A549 (cell line): ENCODE data around the gene SPRR1B.

Experiments
- CTCF ChIP-seq: fragments of >200 bp; sonication (Bioruptor Twin); formaldehyde crosslinking; IDR thresholded peaks from 3 replicates; pipeline ENCODE4 v1.5.1; 2016
- E2F6 ChIP-seq: IDR thresholded peaks from 2 replicates; pipeline ENCODE4 v1.6.1; 2012; ENCODE audit warnings: low read depth, borderline replicate concordance
- MYC ChIP-seq: IDR thresholded peaks from 2 replicates; pipeline ENCODE4 v1.6.1; 2012; ENCODE audit warnings: mild to moderate bottlenecking, inconsistent platforms, low read length, improper control_type of control experiment, borderline replicate concordance
- SREBF2 ChIP-seq: fragments of 450-650 bp; IDR thresholded peaks from 2 replicates; pipeline ENCODE4 v1.6.1; 2014; ENCODE audit warnings: mild to moderate bottlenecking, moderate library complexity

GRCh38 chr1:152983743-152984142 lies 47.3 kb upstream of the SPRR1B start, which contains the start of gene SPRR1A:
- TF ChIP-seq SREBF2 (no peak), CTCF (no peak), MYC (no peak), E2F6 (no peak)
